T-helper 22 cell (primary cell): Measurements from ENCODE around the gene KCNAB2.
"Not testable (repeated sequence)": the region's sequence is repeated elsewhere in the genome, so short reads cannot be mapped to it uniquely, and the experiment has no call there.

ENCODE experiments used
- DNase-seq: peaks from one replicate; pipeline ENCODE4 v3.0.0-alpha.2; 2020; ENCODE audit warnings: low read depth

The KCNAB2 gene

DNA sequence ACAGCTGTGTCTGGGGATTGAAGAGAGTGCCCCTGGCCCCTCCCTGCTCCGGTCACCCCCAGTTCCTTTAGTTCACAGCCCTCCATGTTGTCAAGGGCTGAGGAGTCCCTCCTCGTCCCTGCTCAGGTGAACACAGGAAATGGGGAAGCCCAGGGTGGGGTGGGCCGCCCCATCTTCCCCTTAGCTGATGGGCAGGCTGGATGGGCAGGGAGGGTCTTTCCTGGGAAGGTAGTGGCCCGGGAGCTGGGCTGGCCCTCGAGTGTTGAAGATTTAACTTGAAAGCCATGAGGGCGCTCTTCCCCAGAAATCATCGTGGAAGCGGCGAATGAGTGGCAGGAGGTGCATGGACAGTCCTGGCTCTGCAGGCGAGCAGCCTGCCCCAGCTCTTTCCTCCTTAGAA lies 35.1 kb upstream of the KCNAB2 start:
- DNase-seq: no peak

DNA sequence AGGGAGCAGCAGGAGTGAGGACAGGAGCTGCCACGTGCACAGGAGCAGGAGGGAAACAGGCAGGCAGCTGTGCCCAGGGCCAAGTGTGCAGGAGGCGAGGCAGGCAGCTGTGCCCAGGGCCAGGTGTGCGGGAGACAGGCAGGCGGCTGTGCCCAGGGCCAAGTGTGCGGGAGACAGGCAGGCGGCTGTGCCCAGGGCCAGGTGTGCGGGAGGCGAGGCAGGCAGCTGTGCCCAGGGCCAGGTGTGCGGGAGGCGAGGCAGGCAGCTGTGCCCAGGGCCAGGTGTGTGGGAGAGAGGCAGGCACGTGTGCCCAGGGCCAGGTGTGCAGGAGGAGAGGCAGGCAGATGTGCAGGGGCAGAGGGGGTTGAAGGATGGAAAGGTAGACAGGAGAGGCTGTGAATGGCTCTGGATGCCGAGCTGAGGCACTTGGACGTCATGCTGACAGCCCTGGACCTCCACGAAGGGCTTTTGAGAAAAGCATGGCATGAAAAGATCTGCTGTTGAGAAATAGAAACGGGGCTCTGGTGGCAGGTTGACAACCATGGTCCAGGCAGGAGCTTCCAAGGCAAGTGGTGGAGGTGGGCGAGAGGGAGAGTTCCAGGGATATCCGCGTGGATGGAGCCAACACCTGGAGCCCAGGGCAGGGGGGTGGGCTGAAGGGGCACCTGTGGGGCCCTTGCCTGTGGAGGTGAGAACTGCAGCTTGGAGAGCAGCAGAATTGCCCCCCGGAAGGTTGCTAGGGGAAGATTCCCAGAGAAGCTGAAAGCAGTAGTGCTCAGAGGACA lies 34.3 kb upstream of the KCNAB2 start:
- DNase-seq: no peak

DNA sequence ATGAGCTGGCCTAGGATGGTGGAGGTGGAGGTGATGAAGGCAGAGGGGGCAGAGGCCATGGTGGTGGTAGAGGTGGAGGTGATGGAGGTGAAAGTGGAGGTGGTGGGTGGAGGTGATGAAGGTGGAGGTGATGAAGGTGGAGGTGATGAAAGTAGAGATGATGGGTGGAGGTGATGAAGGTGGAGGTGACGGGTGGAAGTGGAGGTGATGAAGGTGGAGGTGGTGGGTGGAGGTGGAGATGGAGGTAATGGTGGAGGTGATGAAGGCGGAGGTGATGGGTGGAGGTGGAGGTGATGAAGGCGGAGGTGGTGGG lies 33.8 kb upstream of the KCNAB2 start:
- no peak for DNase-seq

DNA sequence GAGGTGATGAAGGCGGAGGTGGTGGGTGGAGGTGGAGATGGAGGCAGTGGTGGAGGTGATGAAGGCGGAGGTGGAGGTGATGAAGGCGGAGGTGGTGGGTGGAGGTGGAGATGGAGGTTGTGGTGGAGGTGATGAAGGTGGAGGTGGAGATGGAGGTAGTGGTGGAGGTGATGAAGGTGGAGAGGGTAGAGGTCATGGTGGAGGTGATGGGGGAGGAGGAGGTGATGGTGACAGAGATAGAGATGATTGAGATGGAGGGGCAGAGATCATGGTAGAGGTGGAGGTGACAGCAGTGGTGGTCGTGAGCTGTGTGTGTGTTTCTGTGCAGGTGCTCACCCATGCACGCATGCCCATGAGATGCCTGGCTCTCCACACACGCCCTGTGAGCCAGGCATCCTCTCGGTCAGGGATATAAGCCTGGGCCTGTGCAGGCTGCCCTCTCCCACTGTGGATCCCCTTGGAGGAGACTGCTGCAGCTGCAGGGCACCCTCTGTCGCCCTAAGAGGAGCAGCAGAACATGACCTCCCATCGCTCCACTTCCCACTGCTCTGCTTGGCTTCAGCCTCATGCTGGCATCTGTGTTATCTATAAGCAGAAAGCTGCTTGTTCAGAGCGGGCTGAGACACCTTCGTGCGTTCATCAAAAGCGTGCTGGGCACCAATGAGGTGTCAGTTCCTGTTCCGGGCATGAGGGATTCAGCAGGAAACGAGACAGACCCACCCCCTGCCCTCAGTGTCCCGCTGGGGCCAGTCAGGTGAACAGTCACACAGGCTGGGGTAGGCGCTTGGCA lies 33.0 kb upstream of the KCNAB2 start:
- DNase-seq: no peak

DNA sequence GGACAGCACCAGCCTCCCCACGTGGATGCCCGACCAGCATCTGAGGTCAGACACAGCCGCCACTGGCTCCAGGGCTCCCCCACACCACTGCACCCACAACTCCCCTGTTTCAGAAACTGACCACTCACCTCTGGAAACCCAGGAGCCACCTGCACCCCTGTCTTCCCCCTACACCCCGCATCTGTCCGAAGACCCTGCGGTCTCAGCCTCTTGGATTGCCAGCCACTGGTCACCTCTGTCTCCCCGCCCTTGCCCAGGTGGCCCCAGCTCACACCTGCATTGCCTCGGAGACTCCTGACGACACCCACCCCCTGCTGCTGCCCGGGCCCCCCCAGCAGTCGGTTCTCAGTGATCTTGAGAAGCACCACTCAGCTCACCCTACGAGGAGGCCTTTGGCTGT lies 32.2 kb upstream of the KCNAB2 start:
- no peak for DNase-seq

DNA sequence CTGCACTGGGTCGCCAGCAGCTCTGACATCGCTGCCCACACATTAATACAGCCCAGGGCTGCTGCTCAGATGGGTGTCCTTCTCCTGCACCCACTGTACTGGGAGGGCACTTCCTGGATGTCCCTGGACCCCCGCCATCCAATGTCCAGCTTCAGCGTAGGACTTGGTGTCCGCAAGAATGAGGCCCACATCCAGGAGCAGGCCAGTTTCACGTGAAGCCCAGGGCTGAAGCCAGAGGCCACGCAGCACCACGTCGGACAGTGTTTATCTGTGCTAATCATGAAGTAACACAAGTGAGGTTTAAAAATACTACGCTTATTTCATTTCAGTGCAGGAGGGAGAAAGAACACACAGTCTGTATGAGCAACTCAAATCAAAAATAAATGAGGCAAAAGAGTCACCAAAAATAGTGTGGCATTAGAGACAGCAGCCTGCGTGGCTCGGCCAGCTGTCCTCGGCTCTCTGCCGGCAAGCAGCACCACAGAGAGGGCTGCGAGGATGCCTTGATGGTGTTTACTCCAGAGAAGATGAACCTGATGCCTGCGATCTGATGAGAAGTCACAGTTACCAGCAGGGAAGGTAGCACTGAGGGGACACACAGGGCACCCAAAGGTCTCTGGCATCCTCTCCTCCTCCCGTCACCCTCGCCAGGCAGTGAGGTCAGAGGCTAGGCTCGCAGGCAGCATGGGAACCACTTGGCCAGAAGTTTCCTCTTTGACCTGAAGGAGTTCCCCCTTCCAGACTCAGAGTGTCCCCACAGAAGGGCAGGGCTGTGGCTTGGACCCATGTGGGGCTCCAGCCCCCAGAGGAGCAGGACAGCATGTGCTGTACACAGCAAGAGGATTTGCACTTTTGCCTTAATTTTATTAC lies 31.3 kb upstream of the KCNAB2 start:
- DNase-seq: no peak

DNA sequence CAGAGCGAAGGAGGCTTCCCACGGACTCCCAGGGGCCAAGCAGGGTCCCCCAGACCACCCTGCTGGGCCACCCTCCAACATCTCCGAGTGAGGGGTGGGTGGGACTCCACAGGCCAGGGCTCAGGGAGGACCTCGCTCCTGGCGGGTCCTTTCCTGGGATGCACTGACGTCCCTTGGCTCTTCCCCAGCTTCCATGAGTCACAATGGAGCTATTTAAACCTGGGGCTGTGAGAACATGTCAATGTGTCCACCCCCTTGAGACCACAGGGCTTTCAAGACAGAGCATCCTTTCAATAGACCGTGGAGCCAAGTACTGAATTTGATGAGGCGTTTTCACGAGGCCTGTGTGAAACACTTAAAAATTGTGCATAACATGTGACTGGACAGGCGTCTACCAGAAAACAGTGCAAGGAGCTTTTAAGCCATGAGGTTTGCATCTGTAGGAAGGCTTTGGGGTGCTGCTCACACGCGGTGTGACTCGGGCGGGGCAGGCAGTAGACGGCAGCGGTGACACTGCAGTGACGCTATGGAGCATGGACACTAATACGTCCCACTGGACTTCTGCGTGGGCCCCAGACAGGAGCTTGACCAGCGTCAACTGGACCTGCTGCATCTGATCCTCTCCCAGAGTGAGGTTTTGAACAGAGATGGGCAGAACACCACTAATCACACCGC lies 29.4 kb upstream of the KCNAB2 start:
- DNase-seq: no peak

DNA sequence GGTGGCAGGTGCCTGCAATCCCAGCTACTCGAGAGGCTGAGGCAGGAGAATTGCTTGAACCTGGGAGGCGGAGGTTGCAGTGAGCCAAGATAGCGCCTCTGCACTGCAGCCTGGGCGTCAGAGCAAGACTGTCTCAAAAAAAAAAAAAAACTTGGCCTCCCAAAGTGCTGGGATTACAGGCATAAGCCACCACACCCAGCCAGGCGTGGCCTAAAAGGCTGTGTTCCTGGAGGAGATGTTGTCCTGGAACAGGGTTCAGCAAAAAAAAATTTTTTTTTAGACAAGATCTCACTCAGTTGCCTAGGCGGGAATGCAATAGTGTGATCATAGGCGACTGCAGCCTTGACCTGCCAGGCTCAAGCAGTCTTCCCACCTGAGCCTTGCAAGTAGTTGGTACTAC lies 28.0 kb upstream of the KCNAB2 start:
- DNase-seq: not testable (repeated sequence)

DNA sequence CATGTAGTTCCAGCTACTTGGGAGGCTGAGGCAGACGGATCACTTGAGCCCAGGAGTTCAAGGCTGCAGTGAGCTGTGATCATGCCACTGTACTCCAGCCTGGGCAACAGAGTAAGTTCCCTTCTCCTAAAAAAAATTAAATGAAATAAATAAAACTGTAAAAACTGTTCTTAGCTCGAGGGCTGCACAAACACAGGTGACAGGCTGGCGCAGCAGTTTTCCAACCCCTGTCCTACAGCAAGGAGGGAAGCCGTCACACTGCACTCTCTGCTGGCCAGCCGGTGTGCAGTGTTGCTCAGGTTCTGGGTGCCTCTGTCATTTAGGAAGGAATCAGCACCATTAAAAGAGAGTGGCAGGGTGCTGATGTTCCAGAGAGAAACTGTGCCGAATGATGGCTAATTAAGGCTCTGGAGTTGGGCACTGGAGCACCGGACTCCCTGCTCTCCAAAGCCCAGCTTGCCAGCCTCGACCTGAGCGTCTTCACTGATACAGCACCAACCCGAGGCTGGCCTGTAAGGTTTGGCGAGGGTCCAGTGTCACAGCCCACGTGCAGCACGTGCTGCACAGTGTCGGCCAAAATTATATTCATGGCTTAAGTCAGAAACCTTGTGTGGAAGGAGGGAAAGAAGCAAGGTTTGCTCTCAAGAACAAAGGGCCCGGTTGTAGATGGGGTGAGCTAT lies 26.4 kb upstream of the KCNAB2 start:
- no peak for DNase-seq

DNA sequence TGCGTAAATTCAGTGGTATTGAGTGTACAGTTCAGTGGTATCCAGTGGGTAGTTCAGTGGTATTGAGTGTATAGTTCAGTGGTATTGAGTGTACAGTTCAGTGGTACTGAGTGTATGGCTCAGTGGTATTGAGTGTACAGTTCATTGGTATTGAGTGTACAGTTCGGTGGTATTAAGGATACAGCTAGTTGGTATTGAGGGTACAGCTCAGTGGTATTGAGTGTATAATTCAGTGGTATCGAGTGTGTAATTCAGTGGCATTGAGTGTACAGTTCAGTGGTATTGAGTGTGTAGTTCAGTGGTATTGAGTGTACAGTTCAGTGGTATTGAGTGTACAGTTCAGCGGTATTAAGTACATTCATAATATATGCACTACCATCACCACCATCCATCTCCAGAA lies 23.5 kb upstream of the KCNAB2 start:
- DNase-seq: no peak

DNA sequence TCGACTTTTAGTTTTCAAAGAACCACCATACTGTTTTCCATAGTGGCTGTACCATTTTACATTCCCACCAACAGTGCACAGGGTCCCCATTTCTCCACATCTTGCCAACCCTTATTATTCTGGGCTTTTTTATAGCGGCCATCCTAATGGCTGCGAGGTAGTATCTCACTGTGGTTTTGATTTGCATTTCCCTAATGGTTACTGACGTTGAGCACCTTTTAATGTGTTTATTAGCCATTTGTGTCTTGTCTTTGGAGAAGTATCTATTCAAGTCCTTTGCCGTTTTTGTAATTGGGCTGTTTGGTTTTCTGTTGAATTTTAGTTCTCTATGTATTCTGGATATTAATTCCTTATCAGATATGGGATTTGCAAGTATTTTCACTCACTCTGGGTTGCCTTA lies 22.3 kb upstream of the KCNAB2 start:
- no peak for DNase-seq

DNA sequence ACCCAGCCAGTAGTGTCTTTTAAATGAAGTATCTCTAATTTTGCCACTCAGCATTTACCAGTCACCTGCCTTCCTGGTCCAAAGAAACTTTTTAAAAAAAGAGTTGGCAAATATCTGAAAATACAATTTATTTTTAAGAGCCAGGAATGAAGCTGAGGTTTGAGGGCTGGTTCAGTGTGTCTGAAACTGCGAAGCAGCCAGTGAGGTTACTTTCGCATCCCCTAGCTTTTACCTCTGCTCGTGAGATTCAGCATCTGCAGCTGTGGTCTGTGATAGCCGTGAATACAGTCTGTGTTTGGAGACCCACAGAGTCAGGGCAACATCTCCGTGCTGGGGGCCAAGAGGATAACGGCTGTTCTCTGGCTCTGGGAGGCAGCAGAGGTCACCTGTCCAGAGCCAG lies 21.3 kb upstream of the KCNAB2 start:
- no peak for DNase-seq

DNA sequence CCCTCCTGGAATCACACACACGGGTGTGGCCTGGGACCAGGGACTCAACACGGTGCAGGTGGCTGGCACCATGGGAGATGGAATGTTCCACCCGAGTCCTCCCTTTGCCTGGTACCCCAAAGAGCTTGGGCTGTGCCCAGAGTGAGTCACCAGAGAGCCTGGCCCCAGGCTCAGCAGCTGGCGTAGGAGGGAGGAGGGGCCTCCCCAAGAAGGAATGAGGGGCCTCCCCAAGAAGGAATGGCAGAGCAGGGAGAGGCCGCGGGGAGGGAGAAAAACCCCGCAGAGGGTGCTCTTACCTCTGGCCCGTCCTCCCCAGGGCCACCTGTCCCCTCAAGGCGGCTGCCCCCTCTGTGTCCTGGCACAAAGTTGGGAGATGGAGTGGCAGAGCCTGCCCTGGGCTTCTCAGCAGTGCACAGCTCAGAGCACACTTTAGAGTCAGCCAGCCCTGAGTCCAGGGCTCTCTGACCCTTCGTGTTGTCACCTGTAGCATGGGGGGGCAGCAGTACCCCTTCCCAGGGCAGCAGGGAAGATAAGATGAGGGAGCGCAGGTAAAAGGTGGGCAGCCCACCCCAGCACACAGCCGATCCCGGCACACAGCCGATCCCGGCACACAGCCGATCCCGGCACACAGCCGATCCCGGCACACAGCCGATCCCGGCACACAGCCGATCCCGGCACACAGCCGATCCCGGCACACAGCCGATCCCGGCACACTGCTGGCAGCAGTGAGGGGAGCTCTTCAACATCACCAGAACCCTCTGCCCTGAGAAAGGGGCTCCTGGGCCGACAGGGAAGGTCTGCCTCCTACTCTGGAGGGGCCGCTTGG lies 20.2 kb upstream of the KCNAB2 start:
- DNase-seq: no peak

DNA sequence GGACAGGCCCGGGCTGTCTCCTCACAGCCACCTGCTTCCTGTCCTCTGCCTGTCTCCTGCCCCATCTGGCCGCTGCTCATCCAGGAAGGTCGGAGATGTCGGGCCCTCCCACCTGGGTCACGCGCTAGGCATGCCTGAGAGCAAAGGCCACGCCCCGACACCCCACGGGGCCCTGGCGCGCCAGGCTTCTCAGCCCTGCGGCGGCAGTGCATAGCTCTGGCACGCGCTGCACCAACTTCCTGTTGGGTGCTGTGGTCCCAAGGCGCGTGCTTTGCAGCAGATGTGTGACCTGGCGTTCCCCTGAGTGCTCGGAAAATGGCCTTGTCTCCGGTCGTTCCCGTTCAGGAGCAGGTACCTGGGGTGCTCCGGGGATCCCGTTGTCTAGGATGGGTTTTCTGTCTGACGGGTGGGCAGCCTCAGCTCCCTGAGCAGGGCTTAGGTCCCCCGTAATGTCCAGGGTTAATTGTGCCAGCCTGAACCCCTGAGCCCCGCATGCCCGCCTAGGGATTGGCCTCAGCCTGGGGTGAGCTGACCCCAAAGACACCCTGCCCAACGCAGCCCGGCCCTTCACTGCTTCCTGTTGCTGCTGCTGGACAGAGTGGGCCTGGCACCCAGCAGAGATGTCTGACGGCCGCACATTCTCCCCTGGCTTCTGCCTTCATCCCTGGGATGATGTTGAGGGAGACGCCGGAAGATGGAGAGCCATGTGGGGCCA lies 19.4 kb upstream of the KCNAB2 start:
- DNase-seq: peak; percentile 95

DNA sequence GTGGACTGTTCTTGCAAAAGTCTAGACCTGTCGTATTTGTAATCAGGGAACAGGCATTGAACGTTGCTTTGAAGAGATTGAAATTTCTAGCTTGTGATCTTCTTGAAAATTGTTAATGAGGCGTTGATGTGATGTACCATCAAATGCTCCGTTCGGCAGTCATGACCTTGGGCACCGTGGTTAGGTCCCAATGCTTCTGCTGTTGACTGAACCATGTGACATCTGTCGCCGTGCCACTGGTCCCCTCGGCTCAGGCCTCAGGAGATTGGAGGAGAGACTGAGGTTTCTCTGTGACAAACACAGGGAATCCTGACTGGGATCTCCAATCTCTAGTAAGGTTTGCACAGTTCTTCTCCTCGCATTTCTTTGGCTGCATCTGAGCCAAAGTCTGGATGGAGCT lies 18.1 kb upstream of the KCNAB2 start:
- DNase-seq: no peak

DNA sequence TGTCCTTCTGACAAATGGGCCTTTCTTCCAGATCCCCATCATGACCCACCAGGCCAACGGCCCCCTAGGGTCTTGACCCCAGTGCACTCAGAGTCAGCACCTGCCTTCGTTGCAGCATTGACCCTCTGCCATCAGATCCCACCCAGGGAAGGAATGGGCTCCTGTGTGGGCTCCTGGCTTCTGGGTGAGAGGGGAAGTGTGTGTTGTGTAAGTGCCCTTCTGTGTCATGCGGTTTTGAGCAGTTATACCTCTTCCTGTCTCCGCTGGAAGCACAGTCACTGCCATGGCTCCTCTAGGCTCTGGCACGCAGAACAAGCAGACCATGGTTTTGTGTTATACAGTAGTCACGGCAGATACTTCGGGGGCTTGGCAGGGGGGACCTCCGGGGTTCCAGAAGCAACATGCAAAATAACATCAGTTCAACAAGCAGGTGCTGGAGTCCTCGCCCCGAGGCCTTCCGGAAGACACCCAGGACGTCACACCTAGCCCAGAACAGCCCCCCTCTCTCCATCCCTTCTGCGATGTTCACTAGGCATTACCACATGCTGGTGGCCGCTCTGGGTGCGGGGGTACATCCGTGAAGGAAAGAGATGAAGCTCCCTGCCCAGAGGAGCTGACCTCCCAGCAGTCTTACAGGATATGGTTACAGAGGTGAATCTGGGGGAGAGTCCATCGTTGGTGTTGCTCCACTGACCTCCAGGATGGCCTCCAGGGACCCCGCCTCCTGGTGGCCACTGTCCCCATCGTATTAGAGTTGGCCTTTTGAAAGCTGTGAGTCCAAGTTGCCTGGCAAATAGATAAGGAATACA lies 17.4 kb upstream of the KCNAB2 start:
- peak; percentile 63 for DNase-seq

DNA sequence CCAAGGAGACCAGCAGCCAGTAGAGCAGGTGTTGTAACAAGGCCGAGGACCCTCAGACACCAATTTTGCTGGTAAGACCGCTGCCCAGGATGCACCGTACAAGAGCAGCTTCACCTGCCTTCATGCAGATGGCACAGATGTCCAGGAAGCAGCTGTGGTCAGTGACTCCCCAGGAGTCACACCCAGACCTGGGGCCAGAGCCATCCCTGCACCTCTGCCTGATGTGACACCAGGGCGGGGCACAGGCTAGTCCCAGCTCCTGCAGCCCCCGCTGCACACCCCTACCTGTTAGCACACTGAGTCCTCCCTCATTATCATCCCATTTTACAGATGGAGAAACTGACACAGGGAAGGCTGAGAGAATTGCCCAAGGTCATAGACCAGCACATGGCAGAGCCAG lies 16.3 kb upstream of the KCNAB2 start:
- no peak for DNase-seq

DNA sequence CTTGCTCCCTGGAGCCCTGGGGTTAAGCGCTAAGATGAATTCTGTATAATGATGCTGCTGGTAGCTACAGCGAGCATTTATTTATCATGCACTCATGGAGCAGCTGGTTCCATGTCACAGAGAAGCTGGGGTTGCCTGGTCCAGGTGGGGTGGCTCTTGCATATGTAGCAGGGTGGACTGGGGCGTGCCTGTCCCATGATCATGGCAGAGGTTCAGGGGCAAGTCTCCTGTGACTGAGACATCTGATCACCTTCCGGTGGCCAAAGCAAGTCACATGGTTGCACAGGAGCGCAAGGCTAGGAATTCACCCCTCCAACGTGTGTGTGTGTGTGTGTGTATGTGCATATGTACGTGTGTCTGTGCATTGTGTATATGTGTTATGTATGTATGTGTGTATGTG lies 15.6 kb upstream of the KCNAB2 start:
- DNase-seq: no peak

DNA sequence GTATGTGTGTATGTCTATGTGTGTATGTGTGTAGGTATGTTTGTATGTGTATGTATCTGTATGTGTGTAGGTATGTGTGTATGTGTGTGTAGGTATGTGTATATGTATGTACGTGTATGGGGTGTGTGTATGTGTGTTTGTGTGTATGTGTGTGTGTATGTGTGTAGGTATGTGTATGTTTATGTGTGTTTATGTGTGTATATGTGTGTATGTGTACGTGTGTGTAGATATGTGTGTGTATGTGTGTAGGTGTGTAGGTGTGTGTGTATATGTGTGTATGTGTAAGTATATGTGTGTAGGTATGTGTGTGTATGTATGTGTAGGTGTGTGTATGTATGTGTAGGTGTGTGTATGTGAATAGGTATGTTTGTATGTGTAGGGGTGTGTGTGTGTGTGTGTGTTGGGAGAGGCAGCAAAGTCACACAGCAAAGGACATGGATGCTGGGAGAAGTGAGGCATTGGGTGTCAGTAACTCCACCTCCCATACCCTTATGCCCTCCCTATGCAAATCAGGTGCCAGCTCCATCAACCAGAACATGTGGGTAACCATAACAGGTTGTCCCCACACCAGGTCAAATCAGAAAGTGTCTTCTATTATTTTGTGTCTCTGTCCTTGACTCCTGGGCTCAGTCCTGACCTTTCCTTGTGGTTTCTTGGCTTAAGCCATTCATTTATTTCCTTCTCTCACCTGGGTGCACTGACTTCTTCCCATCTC lies 15.0 kb upstream of the KCNAB2 start:
- DNase-seq: no peak
